Left colon (tissue), 2 donors: ENCODE measurements around the gene GLYATL1. TPM values are rescaled to one million over a fixed set of nuclear protein-coding genes. Genes with fewer than 3 reads are reported as not detected.
"Not testable (repeated sequence)": the region's sequence is repeated elsewhere in the genome, so short reads cannot be mapped to it uniquely, and the experiment has no call there.

ENCODE experiments used
- ATAC-seq: fragments of 200-7000 bp; cut with Tn5 transposase; one replicate; pipeline ENCODE4 v1.9.1; 2020; ENCODE audit warnings: mild to moderate bottlenecking, moderate library complexity
- DNase-seq, 2 donors: peaks; one replicate each; pipeline ENCODE4 v3.0.0-alpha.2; 2020
- intact Hi-C, 2 donors: fragments of 100-400 bp; cut with DNase I in 1 of 2; cut with micrococcal nuclease in 1 of 2; formaldehyde crosslinking; loops; one replicate each; pipeline versions ENCODE4 v1.11.2 to v1.14.0; 2022; cut with DNase I, micrococcal nuclease
- total RNA-seq, 2 donors: library from RNA; stranded (reverse); fragmentation: NEBNext Ultra II Directional; extraction: Animal tissue kit (Norgen Biotek cat#: 25700); gene quantifications; one replicate each; pipeline ENCODE4 v1.2.1, GENCODE V29; 2021
- donor health status: DM: no; HTN: no; CAD: no.
- donor health status: DM: yes; HTN: yes; CAD: no.

Gene GLYATL1
- total RNA-seq, 2 donors from 2014 or later, result 0.25 to 0.34 TPM

DNA sequence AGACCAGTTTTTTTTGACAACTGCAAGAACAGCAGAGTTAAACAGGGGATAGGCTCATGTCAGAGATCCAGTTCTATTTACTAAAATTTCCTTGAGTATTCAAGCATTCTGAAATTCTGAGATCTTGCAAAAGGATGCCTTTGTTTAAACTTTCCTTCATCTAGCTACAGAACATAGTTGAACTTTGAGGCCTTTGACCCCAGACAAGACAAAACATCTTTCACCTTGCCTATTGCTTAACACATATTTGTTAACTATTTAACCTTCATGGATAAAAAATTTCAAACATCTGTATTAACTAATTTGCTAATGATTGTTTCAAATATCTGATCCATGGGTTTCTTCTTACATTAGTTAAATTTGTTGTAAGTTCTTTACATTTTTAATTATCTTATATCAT lies 38.2 kb downstream of the GLYATL1 start:
- DNase-seq (no peak), ATAC-seq (no peak)
- intact Hi-C loops, result no loop called here

DNA sequence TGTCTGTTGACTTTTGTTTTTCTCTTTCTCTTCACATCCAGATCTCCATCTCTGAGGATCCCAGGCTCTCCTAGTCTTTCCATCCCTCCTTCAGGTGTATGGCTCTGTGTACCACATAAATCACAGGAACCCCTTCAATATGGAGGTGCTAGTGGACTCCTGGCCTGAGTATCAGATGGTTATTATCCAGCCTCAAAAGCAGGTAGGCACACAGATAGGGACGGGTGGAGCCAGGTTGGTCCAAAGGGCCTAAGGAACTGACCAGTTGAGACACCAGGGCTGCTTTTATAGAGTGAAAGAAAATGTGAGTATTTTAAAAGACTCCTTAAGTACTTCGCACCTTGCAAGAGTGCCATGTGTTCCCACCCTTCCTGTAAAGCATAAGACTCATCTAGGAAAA lies 39.9 kb downstream of the GLYATL1 start:
- ATAC-seq, result no peak
- intact Hi-C loops, result no loop called here
- no peak for DNase-seq

GRCh38 chr11:58980159-58980843 lies 41.0 kb downstream of the GLYATL1 start:
- DNase-seq, result no peak
- intact Hi-C loops, result no loop called here
- no peak for ATAC-seq

DNA sequence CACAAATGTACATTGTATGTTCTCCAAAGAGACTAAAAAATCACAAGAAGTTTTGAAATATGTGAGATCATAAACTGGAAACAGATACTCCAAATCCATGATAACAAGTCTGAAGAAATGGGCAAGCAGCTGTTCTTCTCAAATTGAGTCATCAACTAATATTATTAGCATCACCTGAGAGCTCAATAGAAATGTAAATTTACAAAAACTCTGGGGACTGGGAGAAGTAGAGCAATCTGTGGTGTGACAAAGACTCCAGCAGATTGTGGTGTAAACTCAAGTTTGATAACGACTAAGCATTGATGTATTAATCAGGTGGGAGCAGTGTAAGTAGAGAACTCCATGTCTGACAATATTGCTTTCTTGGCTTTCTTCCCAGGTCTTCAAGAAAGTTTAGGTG lies 53.2 kb downstream of the GLYATL1 start:
- ATAC-seq, result no peak
- no peak for DNase-seq
- intact Hi-C loops, result no loop called here

- DNase-seq, result no peak
- intact Hi-C loops, result no loop called here
- ATAC-seq, result no peak
Measured at GRCh38 chr11:58994171-58994570, 54.9 kb downstream of the GLYATL1 start.

DNA sequence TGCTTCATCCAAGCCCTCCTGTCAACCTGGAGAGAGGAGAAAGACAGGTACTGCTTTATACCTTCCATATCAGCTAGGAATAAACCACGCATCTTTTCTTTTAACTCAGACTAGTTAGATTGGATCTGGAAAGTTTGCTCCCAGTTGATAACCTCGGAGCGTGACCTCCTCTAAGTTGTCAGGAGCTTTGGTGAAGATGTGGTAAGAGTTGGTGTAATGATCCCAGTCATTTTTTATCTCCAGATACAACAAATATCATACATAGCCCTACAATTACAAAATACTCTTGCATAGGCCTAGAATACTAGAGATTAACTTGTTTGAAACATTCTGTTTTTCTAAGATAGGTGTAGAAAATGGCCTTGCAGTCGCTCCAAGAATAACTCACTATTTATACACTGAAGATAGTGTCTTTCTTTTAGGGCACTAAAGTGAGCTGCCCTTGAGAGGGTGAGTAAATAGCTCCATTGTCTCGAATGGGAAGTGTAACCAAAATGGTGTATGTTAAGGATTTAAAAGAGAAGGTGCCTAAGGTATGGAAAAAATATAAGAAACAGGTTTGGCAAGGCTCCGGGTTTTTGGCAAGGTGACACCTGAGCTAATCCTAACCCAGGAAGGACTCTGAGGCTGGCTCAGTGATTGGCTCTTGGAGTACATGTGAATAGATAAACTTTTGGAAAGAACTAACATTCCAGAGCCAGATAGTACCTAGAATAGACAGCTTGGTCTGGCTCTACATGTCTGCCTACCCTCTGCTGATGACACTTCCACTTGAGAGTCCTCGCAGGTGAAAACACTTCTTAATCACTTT lies 59.4 kb downstream of the GLYATL1 start:
- intact Hi-C loops, result no loop called here
- DNase-seq (no peak), ATAC-seq (peak; percentile 53)

GRCh38 chr11:58999291-58999680 lies 60.0 kb downstream of the GLYATL1 start:
- intact Hi-C loops, result no loop called here
- ATAC-seq, result peak; percentile 87

GRCh38 chr11:59000003-59000402 lies 60.7 kb downstream of the GLYATL1 start:
- intact Hi-C loops, result no loop called here
- DNase-seq (no peak), ATAC-seq (no peak)

More at GRCh38 chr11:58999291-58999680, 60.0 kb downstream of the GLYATL1 start:
- no peak for DNase-seq

DNA sequence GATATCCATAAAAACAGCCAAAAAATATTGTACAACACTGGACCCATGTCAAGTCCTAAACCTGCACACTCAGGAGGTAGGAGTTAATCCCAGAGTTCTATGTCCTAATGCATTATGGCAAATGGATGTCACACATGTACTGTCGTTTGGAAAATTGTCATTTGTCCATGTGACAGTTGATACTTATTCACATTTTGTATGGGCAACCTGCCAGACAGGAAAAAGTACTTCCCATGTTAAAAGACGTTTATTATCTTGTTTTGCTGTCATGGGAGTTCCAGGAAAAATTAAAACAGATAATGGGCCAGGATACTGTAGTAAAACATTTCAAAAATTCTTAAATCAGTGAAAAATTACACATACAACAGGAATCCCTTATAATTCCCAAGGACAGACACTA lies 62.7 kb downstream of the GLYATL1 start:
- ATAC-seq, intact Hi-C loops, DNase-seq: not testable (repeated sequence)

Other genes starting within 250 kb of the GLYATL1 start
- gene GLYAT, start 207.5 kb upstream of the GLYATL1 start, total RNA-seq, result under 1 TPM in 1 of 2 donors, not detected in 1; 0.14 TPM
- gene GLYATL2, start 94.8 kb upstream of the GLYATL1 start, total RNA-seq, result not detected
- not detected for gene GLYATL1B, start 146.8 kb downstream of the GLYATL1 start, total RNA-seq
- gene FAM111B, start 167.7 kb downstream of the GLYATL1 start, total RNA-seq, result 1 to 10 TPM; 2.3 to 5.7 TPM
- gene FAM111A, start 203.4 kb downstream of the GLYATL1 start, total RNA-seq, result 10 to 100 TPM; 25.0 to 27.8 TPM
- gene DTX4, start 232.6 kb downstream of the GLYATL1 start, total RNA-seq, result 10 to 100 TPM; 58.4 to 62.4 TPM